H1 (cell line): ENCODE measurements around the gene KLK6.

Experiments used
- CREB1 ChIP-seq: IDR thresholded peaks from 2 replicates; pipeline ENCODE4 v1.6.1; 2012; ENCODE audit warnings: inconsistent platforms
- CTCF ChIP-seq, 3 experiments: IDR thresholded peaks; 1 replicate in 2 of 3; 2 replicates in 1 of 3; pipeline versions ENCODE4 v1.5.1 to v1.6.1; 2011; ENCODE audit warnings: low read length in 3 of 3, mild to moderate bottlenecking in 3 of 3, inconsistent platforms in 2 of 3, low read depth in 1 of 3, moderate library complexity in 1 of 3; ENCODE audit not compliant: insufficient read depth in 1 of 3; ENCODE audit errors: control extremely low read depth in 1 of 3
- EP300 ChIP-seq, 2 experiments: IDR thresholded peaks; 1 replicate in 1 of 2; 2 replicates in 1 of 2; pipeline ENCODE4 v1.6.1; 2011 to 2012; ENCODE audit warnings: low read depth in 2 of 2, low read length in 2 of 2, mild to moderate bottlenecking in 2 of 2, borderline replicate concordance in 1 of 2, inconsistent platforms in 1 of 2, moderate library complexity in 1 of 2
- EZH2 ChIP-seq: fragments of 200-600 bp; sonication (generic); IDR thresholded peaks from 2 replicates; pipeline ENCODE4 v1.7.1; 2012; ENCODE audit warnings: low read depth, mild to moderate bottlenecking, moderate library complexity, low read length, inconsistent platforms; ENCODE audit not compliant: severe bottlenecking
- MAX ChIP-seq: IDR thresholded peaks from 2 replicates; pipeline ENCODE4 v1.6.1; 2012; ENCODE audit warnings: inconsistent platforms
- POLR2A ChIP-seq, 2 experiments: IDR thresholded peaks; 1 replicate in 1 of 2; 2 replicates in 1 of 2; pipeline ENCODE4 v1.6.1; 2011; ENCODE audit warnings: low read depth in 2 of 2, low read length in 2 of 2, mild to moderate bottlenecking in 2 of 2; ENCODE audit errors: control extremely low read depth in 1 of 2
- RAD21 ChIP-seq, 2 experiments: IDR thresholded peaks in 1 of 2; conservative IDR thresholded peaks in 1 of 2; 2 replicates each; pipeline ENCODE4 v1.6.1; 2011; ENCODE audit warnings: low read depth in 2 of 2, low read length in 2 of 2, improper control_type of control experiment in 1 of 2, inconsistent platforms in 1 of 2, mild to moderate bottlenecking in 1 of 2, moderate library complexity in 1 of 2
- RFX5 ChIP-seq: IDR thresholded peaks from 2 replicates; pipeline ENCODE4 v1.6.1; 2011; ENCODE audit warnings: low read depth, low read length, improper control_type of control experiment, borderline replicate concordance
- RNF2 ChIP-seq: fragments of 200-900, 300-1000 bp; sonication (generic); IDR thresholded peaks from 2 replicates; pipeline ENCODE4 v1.7.1; 2016; ENCODE audit warnings: borderline replicate concordance, low read depth, mild to moderate bottlenecking, antibody characterized with exemption, low read length; ENCODE audit not compliant: poor library complexity, severe bottlenecking; ENCODE audit errors: missing control alignments
- SP1 ChIP-seq: IDR thresholded peaks from 2 replicates; pipeline ENCODE4 v1.6.1; 2011; ENCODE audit warnings: low read depth, low read length
- USF2 ChIP-seq: IDR thresholded peaks from 2 replicates; pipeline ENCODE4 v1.6.1; 2011; ENCODE audit warnings: low read length, improper control_type of control experiment
- YY1 ChIP-seq: IDR thresholded peaks from 2 replicates; pipeline ENCODE4 v1.6.1; 2011; ENCODE audit warnings: low read depth, mild to moderate bottlenecking, low read length
- ZNF274 ChIP-seq: IDR thresholded peaks from 2 replicates; pipeline ENCODE4 v1.7.0; 2012; ENCODE audit warnings: low read length, borderline replicate concordance; ENCODE audit errors: extremely low read depth
- TF ChIP-seq, protein P1 (sequence below): IDR thresholded peaks from 2 replicates; pipeline ENCODE4 v1.6.1; 2012; ENCODE audit warnings: low read length, inconsistent platforms

- no peak for TF ChIP-seq POLR2A (IDR thresholded peaks at IDR 0.05; ENCODE audit: control extremely low read depth in 1 of 2, low read depth in 2 of 2, low read length in 2 of 2)
- TF ChIP-seq CTCF (IDR thresholded peaks at IDR 0.05; ENCODE audit: control extremely low read depth in 1 of 3, insufficient read depth in 1 of 3, low read depth in 1 of 3, low read length in 3 of 3) = no peak
- no peak for TF ChIP-seq RAD21 (IDR thresholded peaks at IDR 0.05 in 1 of 2, conservative IDR thresholded peaks at IDR 0.05 in 1 of 2; ENCODE audit: low read depth in 2 of 2, low read length in 2 of 2)
- no peak for TF ChIP-seq RNF2
- no peak for TF ChIP-seq EP300 (IDR thresholded peaks at IDR 0.05; ENCODE audit: borderline replicate concordance in 1 of 2, low read depth in 2 of 2, low read length in 2 of 2)
- TF ChIP-seq USF2 = no peak
- TF ChIP-seq EZH2 = no peak
- TF ChIP-seq MAX = no peak
- TF ChIP-seq RFX5 = no peak
- TF ChIP-seq YY1 = no peak
- TF ChIP-seq, protein P1, sequence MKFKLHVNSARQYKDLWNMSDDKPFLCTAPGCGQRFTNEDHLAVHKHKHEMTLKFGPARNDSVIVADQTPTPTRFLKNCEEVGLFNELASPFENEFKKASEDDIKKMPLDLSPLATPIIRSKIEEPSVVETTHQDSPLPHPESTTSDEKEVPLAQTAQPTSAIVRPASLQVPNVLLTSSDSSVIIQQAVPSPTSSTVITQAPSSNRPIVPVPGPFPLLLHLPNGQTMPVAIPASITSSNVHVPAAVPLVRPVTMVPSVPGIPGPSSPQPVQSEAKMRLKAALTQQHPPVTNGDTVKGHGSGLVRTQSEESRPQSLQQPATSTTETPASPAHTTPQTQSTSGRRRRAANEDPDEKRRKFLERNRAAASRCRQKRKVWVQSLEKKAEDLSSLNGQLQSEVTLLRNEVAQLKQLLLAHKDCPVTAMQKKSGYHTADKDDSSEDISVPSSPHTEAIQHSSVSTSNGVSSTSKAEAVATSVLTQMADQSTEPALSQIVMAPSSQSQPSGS = no peak
- no peak for TF ChIP-seq SP1
- TF ChIP-seq CREB1 = no peak
- TF ChIP-seq ZNF274 = no peak
These were observed 38.4 kb downstream of the KLK6 start for GRCh38 chr19:50931023-50931422.
